Hepatic stellate cell (primary cell): Measurements from ENCODE around the gene ABHD2.
A peak's percentile ranks its signal among the peaks of the same experiment; 100 is the strongest.
"Not testable (repeated sequence)": the region's sequence is repeated elsewhere in the genome, so short reads cannot be mapped to it uniquely, and the experiment has no call there.

Experiments used
- DNase-seq: peaks from one replicate; pipeline ENCODE4 v3.0.0; 2011; ENCODE audit warnings: low spot score

Gene ABHD2

DNA sequence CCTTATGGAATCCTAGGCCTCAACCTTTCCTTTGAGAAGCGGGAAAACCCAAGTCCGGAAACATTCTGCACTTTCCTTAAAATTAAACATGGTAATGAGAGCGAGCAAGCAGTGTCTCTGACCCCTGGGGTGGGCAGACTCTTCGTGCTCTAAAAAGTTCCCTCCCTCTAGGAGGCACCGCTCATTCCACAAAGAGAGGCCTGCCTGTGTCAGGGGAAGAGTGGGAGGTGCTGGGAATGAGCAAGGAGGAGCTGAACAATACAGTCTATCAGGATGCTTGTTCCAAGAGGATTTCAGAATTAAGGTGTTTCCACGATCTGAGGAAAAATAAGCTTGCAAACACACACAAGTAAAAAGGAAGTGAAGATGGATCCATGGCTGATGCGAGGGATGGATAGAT, 139.2 kb downstream of the ABHD2 start:
- no peak for DNase-seq

DNA sequence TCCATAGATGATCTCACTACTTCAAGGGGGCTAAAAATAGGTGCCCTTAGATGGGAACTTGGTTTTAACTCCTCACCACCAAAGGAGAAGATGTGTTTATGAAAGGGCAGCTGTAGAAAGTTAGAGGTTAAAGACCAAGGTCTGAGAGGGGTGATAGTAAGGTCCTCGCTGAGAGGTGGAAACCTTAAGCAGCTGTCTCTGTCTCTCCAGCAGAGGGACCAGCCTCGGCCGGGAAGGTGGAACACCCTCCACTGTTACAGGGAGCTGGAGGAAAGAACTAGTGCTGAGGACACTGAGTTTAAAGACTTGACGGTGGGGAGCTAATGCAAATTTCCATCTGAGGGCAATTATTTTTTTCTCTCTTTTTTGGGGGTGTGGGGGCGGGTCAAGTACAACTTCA, 142.0 kb downstream of the ABHD2 start:
- DNase-seq, result no peak

- no peak for DNase-seq
Measured at GRCh38 chr15:89231832-89232231, 143.6 kb downstream of the ABHD2 start.

- DNase-seq, result not testable (repeated sequence)
Measured at GRCh38 chr15:89239883-89240810, 151.9 kb downstream of the ABHD2 start.

DNA sequence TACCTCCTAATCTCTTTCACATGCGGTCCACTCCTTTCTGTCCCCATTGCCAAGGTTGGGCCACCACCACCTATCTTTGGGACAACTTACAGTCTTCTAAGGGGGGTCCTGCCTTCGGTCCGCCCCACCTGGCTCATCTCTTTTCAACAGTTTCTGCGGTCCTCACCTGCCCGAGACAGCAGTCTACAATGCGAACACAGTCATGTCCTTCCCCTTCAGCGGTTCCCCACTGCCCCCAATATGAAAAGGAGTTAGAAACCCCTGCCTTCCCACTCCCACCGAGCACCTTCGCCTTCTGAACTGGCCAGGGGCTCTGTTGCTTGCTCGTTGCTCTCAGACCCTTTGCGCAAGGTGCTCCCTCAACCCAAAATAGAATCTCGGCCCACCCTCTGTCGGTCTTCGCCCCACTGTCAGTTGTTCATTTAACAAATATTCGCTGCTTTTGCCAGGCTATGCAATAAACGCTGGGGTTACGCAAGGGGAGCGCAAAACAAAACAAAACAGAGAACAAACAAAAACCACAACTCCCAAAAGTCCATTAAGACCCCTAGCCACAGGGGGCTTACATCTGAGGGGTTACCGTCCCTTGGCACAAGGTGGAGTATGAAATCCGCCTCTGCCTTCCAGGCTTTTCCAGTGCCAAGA, 154.9 kb downstream of the ABHD2 start:
- DNase-seq, result no peak

DNA sequence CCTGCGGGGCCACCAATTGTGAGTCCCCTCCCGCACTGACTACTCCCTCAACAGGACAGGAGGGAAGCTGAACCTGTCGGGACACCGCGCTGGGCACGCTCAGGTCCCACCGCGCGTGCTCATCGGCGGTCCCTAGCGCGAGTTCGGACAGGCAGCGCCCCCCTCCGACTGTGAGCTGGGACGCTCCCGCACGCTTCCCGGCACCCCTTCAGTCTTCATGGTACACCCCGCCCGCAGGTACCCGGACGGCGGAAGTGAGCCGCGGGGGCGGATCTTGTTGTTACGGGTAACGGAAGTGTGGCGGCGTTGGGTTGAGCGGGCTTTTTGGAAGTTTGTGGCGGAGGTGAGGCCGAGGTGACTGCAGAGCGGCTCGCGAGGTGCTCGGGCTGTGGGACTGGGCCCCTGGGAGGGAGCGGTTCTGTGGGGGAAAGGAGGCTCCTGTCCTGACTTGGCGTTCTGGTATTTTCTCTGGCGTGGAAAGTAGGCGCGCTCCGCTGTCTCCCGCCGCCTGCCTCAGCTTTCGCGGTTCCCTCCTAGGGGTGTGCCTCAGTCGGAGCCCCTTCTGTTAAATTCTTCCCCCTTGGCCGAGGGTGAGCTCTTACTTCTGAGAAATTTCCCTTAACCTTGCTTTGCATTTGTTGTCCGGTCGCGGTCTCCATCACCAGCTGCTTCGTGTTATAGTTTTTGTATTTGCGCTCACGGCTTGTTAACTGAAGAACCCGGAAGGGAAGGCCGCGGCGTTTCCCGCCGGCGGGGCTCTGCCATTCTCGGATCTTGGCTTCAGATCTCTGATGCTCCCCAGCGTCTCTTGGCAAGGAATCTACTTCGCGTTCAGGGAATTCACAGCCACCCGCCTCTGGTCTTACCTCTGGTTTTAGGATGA, 155.7 kb downstream of the ABHD2 start, which contains the start of gene FANCI:
Gene FANCI (plus strand): TSS at position 289 of the 883 bp plus-strand sequence. CDS start 3,669 bp downstream, outside the sequence.
- peak; percentile 91 for DNase-seq

DNA sequence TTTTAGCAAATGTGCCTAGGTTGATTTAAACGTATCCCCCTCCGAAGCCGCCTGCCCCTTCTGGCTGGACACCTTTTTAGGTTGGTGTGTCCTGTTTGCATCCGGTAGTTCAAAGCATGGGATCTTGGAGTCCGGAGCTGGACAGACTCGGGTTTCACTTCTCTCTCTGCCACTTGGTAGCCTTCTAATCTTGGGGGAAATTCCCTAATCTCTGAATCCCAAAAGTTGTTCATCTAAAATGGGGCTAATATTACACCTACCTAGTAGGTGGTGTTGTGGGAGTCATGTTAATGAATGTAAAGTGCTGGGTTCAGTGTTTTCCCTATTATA, 156.3 kb downstream of the ABHD2 start:
- no peak for DNase-seq

DNA sequence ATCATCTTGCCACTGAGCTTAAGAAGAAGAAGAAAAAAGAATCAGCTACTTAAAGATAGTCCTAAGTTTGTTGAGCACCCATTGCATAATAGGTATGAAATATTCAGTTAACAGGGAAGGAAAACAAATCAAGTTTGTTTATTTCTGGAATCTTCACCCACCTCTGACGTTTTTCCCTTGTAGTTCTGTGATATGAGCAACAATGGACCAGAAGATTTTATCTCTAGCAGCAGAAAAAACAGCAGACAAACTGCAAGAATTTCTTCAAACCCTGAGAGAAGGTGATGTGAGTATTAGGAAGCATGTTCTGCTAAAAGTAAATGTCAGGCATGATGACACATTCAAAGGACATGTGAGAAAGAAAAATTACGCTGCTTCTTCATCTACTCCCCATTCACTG, 159.2 kb downstream of the ABHD2 start:
- DNase-seq, result no peak

- no peak for DNase-seq
Measured at GRCh38 chr15:89248584-89248983, 160.3 kb downstream of the ABHD2 start.

- not testable (repeated sequence) for DNase-seq
Measured at GRCh38 chr15:89250142-89250541, 161.9 kb downstream of the ABHD2 start.
